Esophagus muscularis mucosa (tissue), 3 donors: ENCODE results near the gene ATXN1L.
"Not testable (repeated sequence)": the region's sequence is repeated elsewhere in the genome, so short reads cannot be mapped to it uniquely, and the experiment has no call there.

Source experiments
- CTCF ChIP-seq, 3 experiments: fragments of 200-600 bp in 2 of 3; fragments of 450-650 bp in 1 of 3; sonication (generic) in 2 of 3; IDR thresholded peaks; one replicate each; pipeline ENCODE4 v1.5.1; 2017 to 2019; ENCODE audit warnings: antibody characterized with exemption in 3 of 3, mild to moderate bottlenecking in 2 of 3, moderate library complexity in 1 of 3
- POLR2A ChIP-seq: fragments of 450-650 bp; IDR thresholded peaks from one replicate; pipeline ENCODE4 v1.6.1; 2017; ENCODE audit warnings: antibody characterized with exemption, moderate library complexity, mild to moderate bottlenecking, low read depth

- TF ChIP-seq CTCF (IDR thresholded peaks at IDR 0.05); POLR2A: not testable (repeated sequence)
Observed at GRCh38 chr16:71905765-71906164, 60.0 kb downstream of the ATXN1L start.
